ENCODE results near the gene FOXP1. TPM values are rescaled to one million over a fixed set of nuclear protein-coding genes. Genes with fewer than 3 reads are reported as not detected.

The FOXP1 gene
- total and polyA plus RNA-seq, 8 donors = 95.1 to 143 (median 123) TPM

- H3K9me3 ChIP-seq = no peaks in the 10 kb centered on the region
- TF ChIP-seq, protein P1, sequence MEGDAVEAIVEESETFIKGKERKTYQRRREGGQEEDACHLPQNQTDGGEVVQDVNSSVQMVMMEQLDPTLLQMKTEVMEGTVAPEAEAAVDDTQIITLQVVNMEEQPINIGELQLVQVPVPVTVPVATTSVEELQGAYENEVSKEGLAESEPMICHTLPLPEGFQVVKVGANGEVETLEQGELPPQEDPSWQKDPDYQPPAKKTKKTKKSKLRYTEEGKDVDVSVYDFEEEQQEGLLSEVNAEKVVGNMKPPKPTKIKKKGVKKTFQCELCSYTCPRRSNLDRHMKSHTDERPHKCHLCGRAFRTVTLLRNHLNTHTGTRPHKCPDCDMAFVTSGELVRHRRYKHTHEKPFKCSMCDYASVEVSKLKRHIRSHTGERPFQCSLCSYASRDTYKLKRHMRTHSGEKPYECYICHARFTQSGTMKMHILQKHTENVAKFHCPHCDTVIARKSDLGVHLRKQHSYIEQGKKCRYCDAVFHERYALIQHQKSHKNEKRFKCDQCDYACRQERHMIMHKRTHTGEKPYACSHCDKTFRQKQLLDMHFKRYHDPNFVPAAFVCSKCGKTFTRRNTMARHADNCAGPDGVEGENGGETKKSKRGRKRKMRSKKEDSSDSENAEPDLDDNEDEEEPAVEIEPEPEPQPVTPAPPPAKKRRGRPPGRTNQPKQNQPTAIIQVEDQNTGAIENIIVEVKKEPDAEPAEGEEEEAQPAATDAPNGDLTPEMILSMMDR (IDR thresholded peaks at IDR 0.05) = no peak
- H3K27ac ChIP-seq = no peak overlapping the region
- no peak overlapping the region for H3K4me3 ChIP-seq
- H3K27me3 ChIP-seq = no peaks in the 10 kb centered on the region
- peaks cover 0 to 14% of the 10 kb centered on the region in 2 donors for H3K4me1 ChIP-seq
- intact Hi-C loops (cut with DNase I) = no loop called here
- H3K36me3 ChIP-seq = no peaks in the 10 kb centered on the region
- ATAC-seq = no peak
- DNase-seq = no peak
These were observed 499.8 kb downstream of the FOXP1 start for GRCh38 chr3:71083726-71084131.

- Histone ChIP-seq H3K4me1 (peaks cover 0 to 14% of the 10 kb centered on the region in 2 donors), H3K36me3 (no peaks in the 10 kb centered on the region), H3K9me3 (no peaks in the 10 kb centered on the region), H3K27ac (no peak overlapping the region), H3K4me3 (no peak overlapping the region), H3K27me3 (no peaks in the 10 kb centered on the region)
- intact Hi-C loops (cut with DNase I) = no loop called here
- ATAC-seq = no peak
- no peak for DNase-seq
- TF ChIP-seq, protein P1 (IDR thresholded peaks at IDR 0.05) = no peak
These were observed 500.7 kb downstream of the FOXP1 start for GRCh38 chr3:71082833-71083232.

- Histone ChIP-seq H3K36me3 (no peaks in the 10 kb centered on the region), H3K9me3 (no peaks in the 10 kb centered on the region), H3K4me1 (peaks cover 0 to 16% of the 10 kb centered on the region in 2 donors), H3K27me3 (no peaks in the 10 kb centered on the region), H3K27ac (no peak overlapping the region), H3K4me3 (no peak overlapping the region)
- no peak for ATAC-seq
- DNase-seq = no peak
- intact Hi-C loops (cut with DNase I) = no loop called here
- TF ChIP-seq, protein P1 (IDR thresholded peaks at IDR 0.05) = no peak
These were observed 502.9 kb downstream of the FOXP1 start for GRCh38 chr3:71080517-71081083.

DNA sequence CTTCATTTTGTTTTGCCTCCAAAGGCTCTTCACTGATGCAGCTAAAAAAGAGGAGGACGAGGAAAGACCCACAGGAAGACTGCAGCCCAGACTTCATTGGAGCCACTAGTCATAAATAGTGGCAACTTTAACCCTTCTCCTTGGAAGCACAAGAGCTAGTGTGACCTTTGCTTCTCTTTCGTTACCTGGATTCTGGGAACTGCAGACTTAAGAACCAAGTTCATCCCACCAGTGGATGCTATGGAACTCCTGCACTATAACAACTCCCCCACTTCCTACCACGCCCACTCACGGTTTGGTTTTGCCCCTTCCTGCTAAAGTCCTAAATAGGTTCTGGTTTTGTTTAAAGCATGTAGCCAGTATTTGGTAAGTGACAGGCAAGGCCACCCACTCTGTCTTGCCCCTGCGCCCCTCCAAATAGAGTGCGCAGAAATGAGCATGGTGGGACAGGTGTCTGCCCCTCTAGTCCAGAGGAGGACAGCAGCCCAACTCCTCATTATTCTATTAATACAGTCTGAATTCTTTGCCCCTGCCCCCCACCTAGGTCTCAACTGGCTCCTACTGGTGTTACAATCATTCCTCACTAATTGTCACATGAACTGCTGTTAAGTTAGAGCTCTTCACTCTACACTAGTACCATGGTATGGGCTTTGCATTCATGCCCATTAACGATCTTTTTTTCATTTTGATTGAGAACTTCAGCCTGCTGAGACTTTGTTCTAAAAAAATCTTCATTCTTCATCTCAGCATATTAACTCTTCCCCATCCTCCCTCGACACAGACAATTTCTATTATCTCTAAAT is 504.6 kb downstream of the FOXP1 start:
- Histone ChIP-seq H3K27me3 (no peaks in the 10 kb centered on the region), H3K36me3 (no peaks in the 10 kb centered on the region), H3K9me3 (no peaks in the 10 kb centered on the region), H3K27ac (no peak overlapping the region), H3K4me1 (peaks cover 0 to 16% of the 10 kb centered on the region in 2 donors), H3K4me3 (no peak overlapping the region)
- intact Hi-C loops (cut with DNase I) = no loop called here
- TF ChIP-seq, protein P1 (IDR thresholded peaks at IDR 0.05) = no peak
- DNase-seq (no peak), ATAC-seq (no peak)

- intact Hi-C loops (cut with DNase I) = no loop called here
- DNase-seq = no peak
- H3K4me1 ChIP-seq = peaks cover 0 to 16% of the 10 kb centered on the region in 2 donors
- no peak for ATAC-seq
- no peak overlapping the region for H3K27ac ChIP-seq
- H3K4me3 ChIP-seq = no peak overlapping the region
- no peaks in the 10 kb centered on the region for H3K27me3 ChIP-seq
- TF ChIP-seq, protein P1 (IDR thresholded peaks at IDR 0.05) = no peak
- no peaks in the 10 kb centered on the region for H3K36me3 ChIP-seq
- no peaks in the 10 kb centered on the region for H3K9me3 ChIP-seq
These were observed 505.3 kb downstream of the FOXP1 start for GRCh38 chr3:71078199-71078598.
